Cardiac muscle cell (in vitro differentiated cells and primary cell): Measurements from ENCODE around the gene KRT74. TPM values are rescaled to one million over a fixed set of nuclear protein-coding genes. Genes with fewer than 3 reads are reported as not detected.

Experiments
- DNase-seq, 2 donors: peaks; one replicate each; pipeline versions ENCODE4 v3.0.0 to v3.0.0-alpha.2; 2010 to 2017; ENCODE audit warnings: low read depth in 1 of 2, low spot score in 1 of 2
- H3K27ac ChIP-seq: fragments of 200-600 bp; sonication (generic); 2 replicates; pipeline ENCODE4 v1.5.1; 2016
- H3K27me3 ChIP-seq: fragments of 200-600 bp; sonication (generic); 2 replicates; pipeline ENCODE4 v1.6.0; 2016; ENCODE audit warnings: control low read depth
- H3K36me3 ChIP-seq: fragments of 200-600 bp; sonication (generic); 2 replicates; pipeline ENCODE4 v1.5.1; 2016; ENCODE audit warnings: control low read depth
- H3K4me1 ChIP-seq: fragments of 200-600 bp; sonication (generic); 2 replicates; pipeline ENCODE4 v1.8.1; 2017; ENCODE audit warnings: low read depth, mild to moderate bottlenecking, mixed run types
- H3K4me3 ChIP-seq: fragments of 200-600 bp; sonication (generic); 2 replicates; pipeline ENCODE4 v1.5.1; 2016; ENCODE audit warnings: mild to moderate bottlenecking
- H3K9me3 ChIP-seq: fragments of 200-600 bp; sonication (generic); 2 replicates; pipeline ENCODE4 v1.5.1; 2017; ENCODE audit warnings: low read depth, mild to moderate bottlenecking, control low read depth
- CTCF ChIP-seq: IDR thresholded peaks from 2 replicates; pipeline ENCODE4 v1.5.1; 2012; ENCODE audit warnings: low read depth, mild to moderate bottlenecking, low read length
- polyA plus RNA-seq: library from polyadenylated mRNA; unstranded; fragments of >200 nt; fragmentation: Nextera tagmentation; extraction: Ambion mirVana; gene quantifications from 2 replicates; pipeline ENCODE4 v1.2.1, GENCODE V29; 2016
- total RNA-seq: library from RNA; depleted of rRNA; stranded (reverse); fragments of >200 nt; gene quantifications from 2 replicates; pipeline ENCODE4 v1.2.3, GENCODE V29; 2016

KRT74 gene
- total and polyA plus RNA-seq, 2 experiments from 2014 or later = not detected

- no peak for DNase-seq
- H3K4me1 ChIP-seq = no peaks in the 10 kb centered on the region
- H3K9me3 ChIP-seq = no peaks in the 10 kb centered on the region
- TF ChIP-seq CTCF = no peak
- H3K4me3 ChIP-seq = no peak overlapping the region
- H3K27ac ChIP-seq = no peak overlapping the region
- no peaks in the 10 kb centered on the region for H3K36me3 ChIP-seq
- H3K27me3 ChIP-seq = no peaks in the 10 kb centered on the region
Measured at GRCh38 chr12:52524898-52525591, 48.6 kb downstream of the KRT74 start.

DNA sequence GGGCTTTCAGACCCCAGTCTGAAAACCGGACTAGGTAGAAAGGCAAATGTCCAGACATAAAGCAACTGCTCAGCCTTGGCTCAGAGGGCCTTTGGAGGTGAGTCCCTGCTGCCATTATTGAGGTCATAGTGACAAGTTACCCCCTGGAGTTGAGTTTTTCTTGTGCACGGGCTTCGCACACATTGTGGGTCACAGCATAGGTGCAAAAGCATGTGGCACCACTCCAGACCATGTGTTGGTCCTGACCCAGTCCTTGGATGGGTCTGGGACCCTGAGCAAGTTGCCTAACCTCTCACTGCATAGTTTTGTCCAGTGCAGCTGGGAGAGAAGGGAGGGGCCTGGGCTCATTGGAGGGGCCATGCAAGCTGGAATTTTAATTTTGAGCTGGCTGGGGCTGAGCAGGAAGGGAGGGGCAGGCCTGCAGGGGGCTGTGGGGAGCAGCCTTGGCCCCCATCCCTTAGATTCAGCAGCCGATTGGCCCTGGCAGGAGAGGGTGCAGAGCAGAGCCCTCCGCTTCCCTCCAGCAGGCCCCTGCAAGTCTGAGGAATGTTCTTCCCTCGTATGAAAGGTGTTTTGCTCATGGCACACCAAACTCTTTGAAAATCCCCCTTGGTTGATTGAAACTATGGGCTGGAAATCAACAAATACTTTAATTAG, 49.3 kb downstream of the KRT74 start:
- Histone ChIP-seq H3K9me3 (no peaks in the 10 kb centered on the region), H3K27ac (no peak overlapping the region), H3K4me3 (no peak overlapping the region), H3K4me1 (no peaks in the 10 kb centered on the region), H3K27me3 (peaks cover 2% of the 10 kb centered on the region), H3K36me3 (no peaks in the 10 kb centered on the region)
- TF ChIP-seq CTCF = no peak
- no peak for DNase-seq

DNA sequence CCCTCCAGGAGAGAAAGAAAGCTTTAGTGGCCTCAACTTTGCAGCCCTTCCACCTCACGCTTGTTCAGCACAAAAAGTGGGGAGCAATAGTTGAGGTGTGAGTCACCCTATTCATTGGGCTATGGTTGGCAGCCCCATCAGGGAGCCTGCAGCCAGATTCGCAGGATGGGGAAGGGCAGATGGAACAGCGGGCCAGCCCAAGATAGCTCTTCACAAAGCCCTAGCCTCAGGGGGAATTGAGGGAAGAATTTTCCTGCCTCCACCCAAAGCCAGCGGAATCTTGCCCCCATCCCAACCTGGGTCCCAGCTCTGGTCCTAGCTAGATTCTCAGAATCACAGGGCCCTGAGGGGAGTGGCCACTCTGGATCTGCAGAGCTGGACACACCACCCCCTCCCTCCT, 49.8 kb downstream of the KRT74 start:
- no peaks in the 10 kb centered on the region for H3K36me3 ChIP-seq
- no peak for TF ChIP-seq CTCF
- H3K27ac ChIP-seq = no peak overlapping the region
- no peak overlapping the region for H3K4me3 ChIP-seq
- H3K4me1 ChIP-seq = no peaks in the 10 kb centered on the region
- H3K27me3 ChIP-seq = peaks cover 3% of the 10 kb centered on the region
- no peaks in the 10 kb centered on the region for H3K9me3 ChIP-seq
- no peak for DNase-seq

- DNase-seq = peak in 1 of 2 donors; percentile 49
- H3K4me3 ChIP-seq = no peak overlapping the region
- H3K27ac ChIP-seq = no peak overlapping the region
- TF ChIP-seq CTCF = no peak
- peaks cover 3% of the 10 kb centered on the region for H3K27me3 ChIP-seq
- H3K9me3 ChIP-seq = no peaks in the 10 kb centered on the region
- no peaks in the 10 kb centered on the region for H3K4me1 ChIP-seq
- no peaks in the 10 kb centered on the region for H3K36me3 ChIP-seq
Measured at GRCh38 chr12:52522346-52523011, 51.2 kb downstream of the KRT74 start.

- H3K27ac ChIP-seq = no peak overlapping the region
- peaks cover 3% of the 10 kb centered on the region for H3K27me3 ChIP-seq
- peak in 1 of 2 donors; percentile 52 for DNase-seq
- no peaks in the 10 kb centered on the region for H3K9me3 ChIP-seq
- TF ChIP-seq CTCF = no peak
- H3K4me3 ChIP-seq = no peak overlapping the region
- no peaks in the 10 kb centered on the region for H3K4me1 ChIP-seq
- no peaks in the 10 kb centered on the region for H3K36me3 ChIP-seq
Measured at GRCh38 chr12:52521568-52522266, 51.9 kb downstream of the KRT74 start.
